ENCODE results near the gene NRF1. TPM values are rescaled to one million over a fixed set of nuclear protein-coding genes. Genes with fewer than 3 reads are reported as not detected.
A peak's percentile ranks its signal among the peaks of the same experiment; 100 is the strongest.

Gene NRF1
- total RNA-seq, 1 donor from 2014 or later: 29.2 TPM

DNA sequence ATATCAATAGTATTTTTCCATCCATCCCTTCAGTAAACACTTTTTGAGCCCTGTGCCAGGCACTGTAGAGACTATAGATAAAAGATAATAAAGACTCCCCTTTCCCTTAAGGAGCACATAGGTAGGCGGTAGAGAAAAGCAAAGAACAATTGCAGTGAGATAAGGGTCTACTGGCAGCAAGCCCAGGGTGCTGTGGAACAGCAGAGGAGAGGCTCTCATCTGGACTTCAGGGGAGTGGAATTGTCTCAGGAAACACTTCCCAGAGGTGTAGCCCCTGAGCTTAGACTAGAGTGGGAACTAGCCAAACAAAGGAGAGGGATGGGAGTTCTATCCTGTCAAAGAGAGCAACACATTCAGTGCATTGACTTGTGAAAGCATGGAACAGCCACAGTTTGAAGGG lies 102.0 kb downstream of the NRF1 start:
- no peak for ATAC-seq
- intact Hi-C loops (cut with DNase I): no loop called here
- no peak for DNase-seq (ENCODE audit: low spot score)

DNA sequence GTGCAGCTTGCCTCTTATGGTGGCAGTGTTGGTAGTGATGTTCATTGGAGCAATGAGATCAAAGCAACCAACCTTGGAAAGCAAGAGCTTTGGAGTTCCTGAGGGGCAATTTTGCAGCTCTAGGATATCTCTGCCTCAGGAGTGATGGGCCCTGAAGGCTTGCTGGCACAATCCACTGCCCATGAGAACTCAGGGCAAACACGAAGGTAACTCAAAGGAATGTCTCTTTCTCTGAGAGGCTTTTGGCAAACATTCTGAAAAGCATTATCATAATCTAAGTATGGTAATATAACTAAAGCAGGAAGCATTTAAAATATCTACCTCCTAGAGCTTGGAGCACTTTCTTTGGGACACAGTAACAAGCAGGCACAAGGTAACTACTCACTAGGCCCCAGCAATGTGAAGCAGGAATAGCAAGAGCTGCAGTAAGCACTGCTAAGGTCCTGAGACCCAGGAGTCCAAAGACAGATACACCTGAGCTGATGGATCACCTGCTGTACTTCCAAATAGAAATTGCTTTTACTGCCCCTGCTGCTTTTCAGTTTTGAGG lies 103.1 kb downstream of the NRF1 start:
- ATAC-seq (no peak), DNase-seq (ENCODE audit: low spot score) (no peak)
- intact Hi-C loops (cut with DNase I): no loop called here

DNA sequence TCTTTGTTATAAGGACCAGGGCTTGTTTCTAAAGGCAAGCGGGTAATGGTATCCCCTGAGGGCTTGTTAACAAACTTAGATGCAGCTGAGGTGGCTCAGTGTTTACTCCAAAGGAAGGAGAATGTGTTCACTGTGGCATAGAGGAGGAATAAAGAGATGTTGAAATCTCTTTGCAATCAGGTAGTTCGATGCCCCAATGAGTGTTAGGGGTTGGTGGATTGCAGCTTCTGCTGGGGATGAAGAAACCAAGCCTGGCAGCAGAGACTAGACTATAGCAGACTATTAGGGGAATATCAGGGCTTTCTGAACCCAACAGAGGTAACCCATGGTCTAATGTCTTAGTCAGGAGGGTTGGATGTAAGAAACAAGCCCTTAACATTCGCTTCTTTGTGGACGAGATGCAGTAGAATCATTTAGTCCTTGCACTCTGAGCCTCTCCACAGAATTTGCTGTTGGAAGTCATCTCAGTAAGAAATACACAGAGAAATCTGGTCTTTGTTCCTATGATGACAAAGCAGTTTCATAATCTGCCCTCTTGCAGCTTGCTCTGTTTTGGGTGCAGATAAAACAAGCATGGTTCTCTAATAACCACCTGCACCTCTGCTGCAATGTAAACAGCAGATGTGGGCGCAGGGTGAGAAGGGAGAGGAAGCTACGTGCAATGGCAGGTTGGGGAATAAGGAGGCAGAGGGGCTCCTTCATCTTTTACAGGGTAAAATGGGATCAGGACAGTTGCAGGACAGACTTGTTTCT lies 108.6 kb downstream of the NRF1 start:
- DNase-seq (ENCODE audit: low spot score) (no peak), ATAC-seq (no peak)
- intact Hi-C loops (cut with DNase I): no loop called here

DNA sequence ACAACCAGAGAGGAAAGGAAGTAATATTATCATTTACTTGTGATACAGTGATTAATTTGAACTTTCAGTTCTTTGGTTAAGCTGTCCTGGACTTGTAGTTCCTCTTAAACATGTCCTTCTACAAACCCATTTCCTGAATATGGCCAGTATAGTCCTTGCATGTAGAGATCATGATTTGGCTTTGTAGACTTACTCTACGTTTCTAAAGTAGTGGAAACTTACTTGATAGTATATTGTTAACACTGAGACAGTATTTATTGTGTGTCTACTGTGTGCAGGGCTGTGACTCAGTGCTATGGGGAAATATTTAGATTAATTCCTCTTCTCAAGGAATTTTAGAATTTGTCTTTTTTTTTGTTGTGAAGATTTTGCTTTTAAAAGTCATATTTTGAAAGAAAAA lies 109.5 kb downstream of the NRF1 start:
- DNase-seq (ENCODE audit: low spot score) (no peak), ATAC-seq (no peak)
- intact Hi-C loops (cut with DNase I): no loop called here

DNA sequence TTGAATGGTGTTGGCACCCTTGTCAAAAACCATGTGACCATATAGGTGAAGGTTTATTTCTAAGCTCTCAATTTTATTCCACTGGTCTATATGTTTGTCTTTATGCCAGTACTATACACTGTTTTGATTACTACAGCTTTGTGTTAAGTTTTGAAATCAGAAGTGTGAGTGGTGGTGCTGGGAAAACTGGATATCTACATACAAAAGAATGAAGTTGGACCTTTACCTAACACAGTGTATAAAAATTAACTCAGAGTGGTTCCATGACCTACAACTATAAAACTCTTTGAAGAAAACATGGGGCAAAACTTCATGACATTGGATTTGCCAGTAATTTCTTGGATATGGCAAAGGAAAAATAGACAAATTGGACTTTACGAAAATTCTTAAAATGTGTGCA lies 112.2 kb downstream of the NRF1 start:
- intact Hi-C loops (cut with DNase I): no loop called here
- ATAC-seq (no peak), DNase-seq (ENCODE audit: low spot score) (no peak)

DNA sequence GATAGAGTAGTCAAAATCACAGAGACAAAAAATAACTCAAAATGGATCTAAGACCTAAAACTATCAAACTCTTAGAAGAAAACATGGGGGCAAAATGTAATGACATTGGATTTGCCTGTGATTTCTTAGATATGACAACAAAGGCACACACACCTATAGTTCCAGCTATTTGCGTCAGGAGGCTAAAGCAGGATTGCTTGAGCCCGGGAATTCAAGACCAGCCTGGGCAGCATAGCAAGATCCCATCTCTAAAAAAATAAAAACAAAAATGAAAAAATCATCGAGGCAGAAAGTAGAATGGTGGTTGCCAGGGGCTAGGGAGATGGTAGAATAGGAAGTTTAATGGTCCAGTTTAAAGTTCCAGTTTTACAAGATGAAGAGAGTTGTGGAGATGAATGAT lies 113.3 kb downstream of the NRF1 start:
- intact Hi-C loops (cut with DNase I): no loop called here
- no peak for ATAC-seq
- no peak for DNase-seq (ENCODE audit: low spot score)

DNA sequence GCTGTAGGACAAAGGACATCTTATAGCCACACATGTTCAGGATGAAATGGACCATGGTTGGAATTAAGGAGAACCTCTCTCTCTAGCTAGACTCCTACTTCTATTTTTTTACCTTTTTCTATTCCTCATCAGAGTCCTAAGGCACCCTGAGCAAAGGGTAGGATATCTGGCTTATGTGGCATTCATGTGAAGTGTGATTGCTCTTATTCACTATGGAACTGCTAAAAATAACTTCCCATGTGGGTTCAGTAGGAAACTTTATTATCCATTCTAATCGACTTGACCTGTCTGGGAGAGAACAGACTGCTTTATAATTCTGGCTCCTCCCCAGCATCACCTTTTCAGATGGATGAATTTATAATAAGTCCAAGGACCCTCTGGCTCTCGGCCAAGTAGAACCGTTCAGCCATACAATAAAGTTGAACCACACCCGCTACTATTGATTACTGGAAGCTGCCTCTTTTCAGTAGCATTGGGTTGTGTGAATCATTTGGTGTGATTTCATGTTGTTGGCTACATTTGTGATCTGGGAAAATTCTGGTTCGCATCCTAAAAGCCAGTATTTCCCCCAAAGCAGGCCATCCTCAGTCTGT lies 117.5 kb downstream of the NRF1 start:
- intact Hi-C loops (cut with DNase I): no loop called here
- ATAC-seq: no peak
- no peak for DNase-seq (ENCODE audit: low spot score)

DNA sequence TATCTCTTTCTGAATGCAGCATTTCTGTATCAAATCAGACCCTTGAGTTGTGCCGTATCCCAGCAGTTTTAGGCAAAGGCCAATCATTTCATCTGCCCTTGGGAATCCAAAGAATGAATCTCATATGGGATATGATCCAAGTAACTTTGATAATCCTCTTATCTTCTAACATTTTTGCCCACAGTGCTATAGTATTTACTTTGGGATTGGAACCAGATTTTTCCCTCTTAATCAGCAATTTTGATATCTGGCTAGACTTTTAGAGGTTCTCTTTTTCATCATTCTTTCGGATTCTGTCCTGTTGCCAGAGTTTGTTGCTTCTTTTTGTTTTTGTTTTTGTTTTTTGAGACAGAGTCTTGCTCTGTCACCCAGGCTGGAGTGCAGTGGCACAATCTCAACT lies 118.0 kb downstream of the NRF1 start:
- DNase-seq (ENCODE audit: low spot score) (no peak), ATAC-seq (no peak)
- intact Hi-C loops (cut with DNase I): no loop called here

DNA sequence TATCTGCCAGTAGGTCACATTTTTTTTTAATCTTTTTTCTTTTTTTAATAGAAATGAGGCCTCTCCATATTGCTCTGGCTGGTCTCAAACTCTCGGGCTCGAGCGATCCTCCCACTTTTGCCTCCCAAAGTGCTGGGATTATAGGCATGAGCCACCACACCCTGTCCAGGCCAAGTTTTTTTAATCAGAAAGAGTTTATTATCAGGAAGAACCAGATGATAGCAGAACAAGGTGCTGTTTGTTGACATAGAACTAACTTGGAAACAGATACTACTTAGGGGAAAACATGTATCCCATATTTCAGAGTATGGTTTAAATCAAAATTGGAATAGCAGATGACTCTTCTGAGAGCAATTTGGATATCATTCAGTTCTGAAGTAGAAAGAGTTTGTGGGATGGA lies 118.6 kb downstream of the NRF1 start:
- ATAC-seq (no peak), DNase-seq (ENCODE audit: low spot score) (no peak)
- intact Hi-C loops (cut with DNase I): loop anchor here (5.0 kb wide), 1 partner anchor 918 kb away; no protein-coding TSS in a partner anchor

DNA sequence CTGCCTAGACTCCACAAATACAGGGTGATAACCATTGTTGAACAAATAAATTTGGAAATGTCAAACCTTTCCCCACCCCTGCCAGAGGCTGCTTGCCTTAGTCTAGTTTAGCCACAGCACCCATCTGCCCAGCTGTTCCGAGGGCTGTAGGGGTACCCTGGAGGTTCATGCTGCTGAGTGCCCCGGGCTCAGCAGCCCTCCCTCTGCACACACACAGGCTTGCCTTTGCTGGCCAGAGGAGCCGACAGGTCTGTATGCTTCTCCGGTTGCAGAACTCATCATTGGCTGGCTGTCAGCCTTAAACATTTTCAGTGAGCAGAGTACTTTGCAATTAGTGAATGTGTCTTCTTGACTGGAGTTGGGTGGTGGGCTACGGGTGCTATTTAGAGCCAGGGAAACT lies 122.9 kb downstream of the NRF1 start:
- ATAC-seq (no peak), DNase-seq (ENCODE audit: low spot score) (no peak)
- intact Hi-C loops (cut with DNase I): loop anchor here (5.0 kb wide), 1 partner anchor 922 kb away; no protein-coding TSS in a partner anchor

DNA sequence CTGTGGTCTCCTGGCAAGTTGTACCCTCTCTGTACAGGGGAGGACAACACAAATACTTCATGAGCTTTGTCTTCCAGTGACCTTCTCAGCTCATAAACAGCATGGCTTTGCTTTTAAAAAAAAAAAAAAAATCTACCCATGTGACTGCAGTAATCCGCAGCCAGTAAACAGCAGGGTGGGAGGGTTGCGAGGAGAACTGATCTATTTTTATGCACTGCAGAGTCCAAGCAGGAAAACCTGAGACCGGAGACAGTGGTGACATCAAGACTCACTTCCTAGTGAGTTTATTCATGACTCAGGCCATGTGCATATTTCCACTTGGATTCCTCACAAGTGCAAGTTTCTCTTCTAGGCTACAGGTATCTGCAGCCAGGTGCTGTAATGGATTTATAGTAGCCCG lies 127.9 kb downstream of the NRF1 start:
- DNase-seq (ENCODE audit: low spot score): no peak
- intact Hi-C loops (cut with DNase I): no loop called here

DNA sequence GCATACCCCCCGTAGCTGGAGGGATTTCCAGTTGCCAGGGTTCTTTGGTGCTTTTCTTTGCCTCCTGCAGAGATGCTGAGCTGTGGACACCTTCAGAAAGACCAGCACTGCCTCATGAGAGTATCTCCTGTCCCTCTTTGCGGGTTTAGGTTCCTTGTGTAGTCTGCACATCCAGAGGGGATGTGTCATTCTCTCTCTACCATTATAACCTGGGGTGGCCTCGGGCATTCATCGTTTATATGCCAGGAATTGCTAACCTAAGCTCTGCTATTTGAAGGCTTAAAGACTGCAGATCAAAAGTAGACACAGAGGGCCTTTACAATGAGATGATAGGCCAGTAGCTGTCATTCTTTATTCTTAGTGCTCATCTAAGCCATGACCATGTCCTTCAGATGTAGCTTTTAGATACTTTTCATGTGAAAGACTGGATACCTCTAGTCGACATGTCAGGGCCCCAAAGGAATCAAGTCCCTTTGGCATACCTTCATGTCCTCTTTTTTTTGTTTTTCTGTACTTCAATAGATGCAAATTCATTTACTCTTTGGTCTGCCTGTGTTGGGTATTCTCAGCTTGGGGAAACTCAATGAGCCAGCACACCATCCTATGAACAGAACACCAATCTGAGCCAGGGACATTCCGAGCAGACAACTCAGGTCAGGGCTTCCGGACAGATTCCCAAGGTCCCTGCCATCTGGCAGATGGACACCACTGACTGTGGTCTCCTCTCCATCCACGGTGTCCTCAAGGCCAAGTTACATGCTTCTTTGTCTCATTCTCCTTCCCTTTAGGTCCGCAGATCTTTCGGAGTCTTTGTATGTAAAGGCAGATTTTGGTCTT lies 129.3 kb downstream of the NRF1 start:
- intact Hi-C loops (cut with DNase I): no loop called here
- DNase-seq (ENCODE audit: low spot score) (no peak), ATAC-seq (no peak)

More for the DNA sequence above, 127.9 kb downstream of the NRF1 start:
- ATAC-seq: peak; percentile 38

DNA sequence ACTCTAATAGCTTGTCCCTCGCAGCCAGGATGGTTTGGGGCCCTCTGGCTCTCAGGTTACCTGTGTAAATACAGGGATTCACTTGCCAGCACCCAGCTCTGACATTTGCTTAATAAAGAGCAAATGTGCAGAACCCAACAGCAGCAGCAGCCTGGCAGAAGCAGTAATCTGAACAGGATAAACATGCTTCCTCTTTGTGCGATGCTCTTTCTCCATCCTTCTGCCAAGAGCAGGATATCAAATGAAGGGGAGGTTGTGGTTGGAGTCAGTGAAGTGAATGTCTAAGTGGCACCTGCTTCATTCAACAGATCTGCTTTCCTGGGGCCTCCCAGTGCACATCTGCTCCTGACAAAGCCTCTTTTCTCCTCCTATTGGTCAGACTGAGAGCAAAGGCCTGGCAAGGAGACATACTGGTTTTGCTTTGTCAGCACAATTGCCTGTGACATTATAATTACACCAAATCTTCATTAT lies 130.3 kb downstream of the NRF1 start:
- intact Hi-C loops (cut with DNase I): no loop called here
- ATAC-seq (no peak), DNase-seq (ENCODE audit: low spot score) (no peak)

DNA sequence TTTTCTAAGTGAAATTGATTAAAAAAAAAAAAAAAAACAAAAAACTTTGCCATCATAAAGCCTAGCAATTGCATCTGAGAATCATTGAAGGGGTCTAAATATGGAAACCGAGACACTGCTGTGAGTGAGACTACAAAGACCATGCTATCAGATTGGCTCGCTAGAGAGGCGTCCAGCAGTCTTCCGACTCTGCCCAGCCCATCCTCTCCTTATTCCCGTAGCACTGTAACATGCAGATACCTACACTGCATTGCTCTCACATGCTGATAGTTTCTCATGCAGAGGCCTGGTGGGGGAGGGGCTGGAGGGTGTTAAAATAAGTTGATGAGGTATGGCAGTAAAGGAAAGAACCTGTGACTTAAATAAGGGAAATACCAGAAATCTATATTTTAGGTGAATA lies 130.7 kb downstream of the NRF1 start:
- DNase-seq (ENCODE audit: low spot score): no peak
- intact Hi-C loops (cut with DNase I): no loop called here
- ATAC-seq: no peak

DNA sequence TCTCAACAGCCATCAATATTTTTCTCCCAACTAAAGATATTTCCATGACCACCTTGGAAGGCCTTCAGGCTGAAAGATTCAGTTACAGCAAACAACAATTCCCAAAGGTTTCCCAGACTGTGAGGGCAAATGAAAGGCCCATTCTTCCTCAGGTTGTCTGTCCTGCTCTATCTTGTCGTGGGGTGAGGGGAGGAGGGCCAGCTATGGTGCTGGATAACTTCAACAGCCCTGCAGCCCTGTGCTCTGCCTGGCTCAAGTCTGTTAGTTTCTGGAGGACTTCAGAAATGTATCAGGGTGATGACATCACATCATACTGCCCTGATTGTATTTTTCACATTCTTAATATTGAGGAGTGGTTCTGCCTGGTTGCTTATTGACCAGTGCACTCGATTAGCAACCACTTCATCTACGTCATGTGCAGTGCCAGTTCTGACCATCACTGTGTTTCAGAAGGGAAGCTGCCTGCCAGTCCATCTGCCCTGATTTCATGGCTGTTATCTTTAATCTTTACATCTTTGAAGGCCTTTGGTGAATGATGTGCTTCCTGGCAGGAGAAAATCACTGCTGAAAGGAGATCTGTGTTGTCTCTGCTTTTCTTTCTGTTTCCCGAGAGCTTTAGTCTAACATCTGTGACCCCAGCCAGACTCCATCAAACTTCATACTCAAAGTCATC lies 135.5 kb downstream of the NRF1 start:
- ATAC-seq (peak; percentile 29), DNase-seq (ENCODE audit: low spot score) (no peak)
- intact Hi-C loops (cut with DNase I): no loop called here

DNA sequence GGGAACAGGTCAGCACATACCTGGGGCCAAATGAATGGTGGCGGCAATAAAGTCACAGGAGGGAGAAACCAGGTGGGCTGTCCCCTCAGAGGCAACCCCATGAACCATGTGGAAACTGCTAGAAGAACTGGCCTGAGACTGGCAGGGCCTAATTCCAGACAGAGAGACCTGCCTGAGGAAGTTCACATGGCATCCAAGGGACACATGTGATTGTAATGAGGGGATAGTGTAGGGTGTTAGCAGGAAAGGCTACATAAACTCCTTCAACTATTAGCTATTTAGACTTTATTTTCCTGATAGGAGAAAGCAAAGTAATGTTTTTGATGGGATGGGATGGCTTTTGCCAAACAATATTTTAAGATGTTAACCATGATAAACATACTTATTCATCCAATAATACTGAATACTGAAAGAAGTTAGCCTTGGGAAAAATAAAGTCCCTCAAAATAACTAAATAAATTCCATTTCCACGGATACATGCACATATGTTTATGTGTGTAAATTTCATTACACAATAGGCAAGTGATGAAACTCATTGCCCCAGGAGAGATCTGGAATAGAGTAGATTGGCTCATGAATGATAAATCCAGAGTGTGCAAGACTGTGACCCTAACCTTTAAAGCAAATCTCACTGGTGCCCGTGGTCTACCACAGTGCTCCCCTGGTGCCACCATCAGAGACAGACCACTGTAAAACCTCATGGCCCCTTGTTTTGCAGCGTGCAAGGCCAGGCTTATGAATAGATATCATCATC lies 137.0 kb downstream of the NRF1 start:
- intact Hi-C loops (cut with DNase I): no loop called here
- DNase-seq (ENCODE audit: low spot score) (no peak), ATAC-seq (peak; percentile 72)

DNA sequence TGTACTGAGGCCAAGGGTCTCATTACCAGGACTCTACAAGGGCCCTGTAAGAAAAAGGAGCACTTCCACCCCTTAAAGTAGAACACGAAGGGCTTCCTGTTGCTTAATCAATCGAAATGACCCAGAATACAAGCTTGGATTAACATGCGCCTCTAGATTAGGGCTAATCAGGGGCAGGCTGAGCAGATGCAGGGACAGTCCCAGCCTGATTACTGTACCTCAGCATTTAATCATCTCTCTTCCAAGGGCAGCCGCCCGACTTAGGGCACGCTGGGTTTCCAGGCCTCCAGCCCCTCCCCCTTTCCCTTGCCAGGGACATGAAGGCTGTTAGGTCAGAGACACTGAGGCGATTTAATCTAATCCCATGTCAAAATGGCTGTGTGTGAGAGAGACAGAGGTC lies 138.6 kb downstream of the NRF1 start:
- intact Hi-C loops (cut with DNase I): no loop called here
- ATAC-seq (no peak), DNase-seq (ENCODE audit: low spot score) (no peak)

DNA sequence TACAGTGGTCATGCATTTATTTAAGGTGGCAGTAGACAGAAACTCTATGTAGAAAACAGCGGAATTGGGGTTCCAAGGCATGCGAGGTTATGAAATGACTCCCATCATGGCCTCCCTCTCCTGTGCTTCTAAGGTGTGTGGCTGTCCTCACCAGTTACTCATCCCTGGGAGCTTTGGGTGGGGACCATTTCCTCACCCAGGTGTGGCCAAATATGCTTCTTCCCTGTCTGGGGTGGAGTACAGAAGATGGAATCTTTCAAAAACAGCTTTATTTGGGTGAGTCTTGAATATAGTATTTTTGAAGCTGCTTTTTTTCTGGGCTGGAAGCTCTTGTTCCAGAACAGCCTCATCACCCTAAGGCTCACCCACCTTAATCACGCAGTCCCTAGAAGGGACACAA lies 139.0 kb downstream of the NRF1 start:
- ATAC-seq: no peak
- no peak for DNase-seq (ENCODE audit: low spot score)
- intact Hi-C loops (cut with DNase I): no loop called here
